HG03457 (cell line): ENCODE measurements around the gene SP4.

Experiments
- ATAC-seq: cut with Tn5 transposase; IDR thresholded peaks from one replicate; pipeline ENCODE4 v1.9.1; 2021; ENCODE audit warnings: moderate number of reproducible peaks; ENCODE audit not compliant: unreplicated experiment

Gene SP4

DNA sequence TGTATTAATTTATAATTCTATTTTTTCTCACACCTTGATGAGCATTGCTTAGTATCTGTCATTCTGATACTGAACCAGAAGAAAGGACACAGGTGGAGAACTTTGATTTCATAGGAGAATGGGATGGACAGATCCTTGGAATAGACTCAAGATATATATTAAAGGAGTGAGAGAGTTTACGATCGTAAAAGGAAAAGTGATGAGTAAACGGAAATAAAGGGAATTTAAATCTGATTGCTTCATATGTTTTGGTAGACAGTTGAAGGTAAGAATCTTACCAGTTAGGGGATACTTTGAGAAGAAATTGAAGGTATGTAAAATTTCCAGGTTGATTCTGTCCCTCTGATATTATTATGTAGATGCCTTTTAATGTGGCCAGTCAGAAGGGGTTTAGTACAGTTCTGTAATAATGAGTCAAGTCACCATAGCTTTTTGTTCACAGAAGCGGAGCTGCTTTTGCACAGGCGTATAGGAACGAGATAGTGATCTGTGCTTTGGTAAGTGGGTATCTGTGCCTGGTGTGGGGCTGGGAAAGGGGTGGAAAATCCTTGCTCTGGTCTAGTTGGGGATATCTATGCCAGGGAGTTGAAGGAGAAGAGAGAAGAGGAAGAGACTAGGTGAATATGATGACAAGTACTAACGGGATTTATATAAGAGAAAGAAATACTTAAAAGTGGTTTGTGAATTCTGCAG lies 15.4 kb downstream of the SP4 start:
- ATAC-seq, result no peak

DNA sequence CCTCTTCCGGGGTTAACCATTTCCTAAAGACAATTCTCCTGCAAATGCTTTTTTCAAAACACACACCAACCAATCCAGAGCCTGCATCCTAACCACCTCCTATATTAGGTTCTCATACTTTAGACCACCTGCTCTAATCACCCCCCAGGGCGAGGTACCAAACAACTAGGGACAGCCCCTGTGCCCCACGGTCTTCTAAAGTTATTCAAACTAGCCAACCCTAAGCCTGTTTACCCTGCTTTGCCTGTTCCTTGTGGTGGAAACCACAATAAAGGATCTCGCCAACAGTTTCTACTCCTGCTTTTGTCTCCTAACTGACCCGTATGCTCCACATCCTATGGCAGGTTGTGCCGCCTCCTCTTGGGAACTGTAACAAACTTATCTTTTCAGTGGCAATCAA lies 21.1 kb downstream of the SP4 start:
- ATAC-seq, result no peak

DNA sequence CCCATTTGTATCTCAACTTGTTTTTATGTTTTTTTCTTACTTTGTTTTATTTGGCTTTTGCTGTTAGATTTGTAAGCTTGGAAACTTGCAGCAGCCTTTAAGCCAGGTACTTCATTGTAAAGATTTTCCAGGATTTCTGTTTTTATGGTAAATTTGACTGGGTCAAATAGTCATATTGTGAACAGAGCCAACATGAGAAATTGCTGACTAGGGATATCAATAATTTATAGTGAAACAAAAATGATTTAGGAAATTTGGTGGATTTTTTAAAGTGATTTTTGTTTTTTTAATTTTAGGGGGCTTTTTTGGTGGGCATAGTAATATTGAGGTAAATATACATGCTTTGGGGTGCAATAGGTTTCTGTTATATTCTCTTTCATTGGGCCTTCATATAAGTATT lies 22.2 kb downstream of the SP4 start:
- ATAC-seq, result no peak

DNA sequence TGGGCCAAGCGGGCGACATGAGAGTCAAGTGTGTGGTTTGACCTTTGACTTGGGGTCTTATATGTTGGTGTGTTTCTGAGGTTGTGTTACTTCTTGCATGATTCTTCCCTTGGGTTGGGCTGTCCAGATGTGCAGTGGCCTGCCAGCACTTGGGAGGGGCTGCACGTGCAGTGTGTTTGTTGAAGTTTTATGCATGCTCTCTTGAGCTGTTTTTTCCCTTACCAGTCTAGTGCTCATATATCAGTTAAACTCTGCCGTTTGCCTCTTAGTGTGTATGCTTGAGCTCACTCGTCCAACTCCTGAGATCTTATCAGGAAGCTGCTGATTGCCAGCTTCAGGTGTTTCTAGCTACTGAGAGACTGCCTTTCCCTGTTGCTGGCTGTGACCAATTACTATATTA lies 23.1 kb downstream of the SP4 start:
- ATAC-seq, result no peak

DNA sequence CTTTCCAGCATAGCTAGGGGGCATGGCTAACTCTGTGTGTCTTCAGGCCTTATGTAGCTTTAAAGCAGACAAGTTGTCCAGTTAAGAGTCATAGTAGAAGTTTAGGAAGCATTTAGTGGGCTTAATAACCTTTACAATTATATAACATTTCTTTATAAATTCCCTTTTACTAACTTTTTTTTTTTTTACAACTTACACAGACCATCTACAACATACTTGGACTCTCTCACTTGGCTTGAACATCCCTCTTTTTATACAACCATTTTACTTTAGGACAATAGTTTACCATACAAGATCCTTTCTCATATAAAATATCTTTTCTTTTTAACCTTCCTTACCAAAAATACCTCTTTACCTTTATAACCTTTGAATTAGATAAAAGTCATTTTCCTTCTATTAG lies 26.3 kb downstream of the SP4 start:
- no peak for ATAC-seq

DNA sequence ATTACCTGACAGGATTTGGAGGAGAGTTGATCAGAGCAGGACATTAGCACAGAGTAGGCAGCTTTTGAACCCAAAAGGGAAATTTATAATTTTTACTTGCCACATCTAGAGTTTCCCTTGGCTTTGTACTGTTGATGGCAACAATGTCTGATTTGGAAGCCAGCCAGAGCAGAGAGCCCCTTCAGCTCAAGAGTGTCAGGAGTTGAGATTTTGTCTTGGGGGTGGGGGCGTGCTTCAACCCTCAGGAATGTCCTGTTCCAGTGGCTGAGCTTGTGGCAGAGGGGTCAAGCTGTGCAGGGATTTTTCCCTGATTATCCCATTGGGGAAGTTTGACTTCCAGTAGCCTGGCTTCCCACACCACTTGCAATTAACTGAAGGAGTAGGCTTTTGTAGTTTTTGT lies 27.0 kb downstream of the SP4 start:
- ATAC-seq, result no peak

DNA sequence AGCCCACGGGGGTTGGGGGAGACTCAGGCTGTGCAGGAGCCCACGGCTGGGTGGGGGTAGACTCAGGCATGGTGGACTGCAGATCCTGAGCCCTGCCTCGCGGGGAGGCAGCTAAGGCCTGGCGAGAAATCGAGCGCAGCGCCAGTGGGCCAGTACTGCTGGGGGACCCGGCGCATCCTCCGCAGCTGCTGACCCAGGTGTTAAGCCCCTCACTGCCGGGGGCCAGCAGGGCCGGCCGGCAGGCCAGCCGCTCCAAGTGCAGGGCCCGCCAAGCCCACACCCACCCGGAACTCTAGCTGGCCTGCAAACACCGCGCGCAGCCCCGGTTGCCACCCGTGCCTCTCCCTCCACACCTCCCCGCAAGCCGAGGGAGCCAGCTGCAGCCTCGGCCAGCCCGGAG lies 33.4 kb downstream of the SP4 start:
- ATAC-seq, result no peak

DNA sequence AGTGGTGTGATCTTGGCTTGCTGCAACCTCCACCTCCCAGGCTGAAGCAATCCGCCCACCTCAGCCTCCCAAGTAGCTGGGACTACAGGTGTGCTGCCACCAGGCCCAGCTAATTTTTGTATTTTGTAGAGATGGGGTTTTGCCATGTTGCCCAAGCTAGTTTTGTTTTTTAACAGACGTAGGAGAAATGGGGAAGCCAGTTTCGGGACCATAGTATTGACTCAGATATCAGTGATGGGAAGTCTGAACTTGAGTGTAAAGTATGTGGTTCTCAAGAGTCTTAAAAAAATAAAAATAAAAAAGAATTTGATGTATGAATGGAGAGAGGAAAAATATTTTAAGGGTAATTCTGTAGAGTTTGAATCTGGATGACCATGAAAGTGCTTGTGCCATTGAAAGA lies 34.2 kb downstream of the SP4 start:
- ATAC-seq, result no peak

DNA sequence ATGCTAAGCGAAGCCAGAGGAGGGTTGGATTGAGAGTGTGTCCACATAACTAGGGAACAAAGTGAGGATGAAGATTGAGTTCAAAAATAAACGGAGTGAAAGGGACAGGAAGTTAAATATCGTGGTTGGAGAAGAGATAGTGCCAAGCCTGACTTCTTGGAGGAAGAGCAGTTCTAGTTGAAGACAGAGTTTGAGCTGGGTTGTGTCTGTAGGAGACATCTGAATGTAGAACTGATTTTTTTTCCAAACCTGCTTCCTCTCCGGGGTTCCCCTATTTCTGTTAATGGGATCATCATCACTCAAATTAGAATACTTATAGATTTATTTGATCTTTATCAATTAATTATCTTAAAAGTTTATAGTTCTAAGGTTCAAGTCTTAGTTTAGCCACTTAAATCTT lies 35.6 kb downstream of the SP4 start:
- ATAC-seq, result no peak

DNA sequence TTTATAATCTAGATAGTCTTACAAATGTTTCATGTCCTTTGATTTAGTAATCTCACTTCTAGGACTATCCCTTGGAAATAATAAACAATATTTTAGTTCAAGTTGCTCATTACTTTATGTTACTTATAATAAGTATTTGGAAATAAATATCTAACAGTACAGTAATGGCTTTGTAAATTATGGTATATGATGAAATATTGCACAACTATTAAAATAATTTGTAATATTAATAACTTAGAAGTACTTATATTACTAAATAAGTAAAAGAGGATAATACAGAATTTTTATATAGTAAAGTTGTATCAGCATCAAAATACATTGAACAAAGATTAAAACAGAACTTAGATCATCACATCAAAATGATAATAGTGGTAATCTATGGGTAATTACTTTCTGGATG lies 41.1 kb downstream of the SP4 start:
- no peak for ATAC-seq

DNA sequence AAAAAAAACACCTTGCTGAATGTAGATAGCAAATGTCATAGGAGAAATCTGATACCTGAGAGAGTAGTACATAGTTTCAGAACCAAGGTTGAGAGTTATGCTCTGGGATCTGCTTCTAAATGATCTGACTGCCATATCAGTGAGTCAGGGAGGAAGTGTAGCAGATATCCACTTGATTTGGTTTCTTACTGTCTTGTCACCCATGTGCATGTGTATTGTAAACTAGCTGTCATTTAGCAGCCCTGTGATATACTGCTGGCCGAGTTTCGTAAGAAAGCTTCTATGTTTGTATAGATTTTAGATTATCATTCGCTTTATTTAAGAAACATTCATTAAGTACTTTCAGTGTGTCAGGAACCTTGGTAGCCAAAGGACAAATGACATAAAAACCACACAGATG lies 42.0 kb downstream of the SP4 start:
- ATAC-seq, result no peak

DNA sequence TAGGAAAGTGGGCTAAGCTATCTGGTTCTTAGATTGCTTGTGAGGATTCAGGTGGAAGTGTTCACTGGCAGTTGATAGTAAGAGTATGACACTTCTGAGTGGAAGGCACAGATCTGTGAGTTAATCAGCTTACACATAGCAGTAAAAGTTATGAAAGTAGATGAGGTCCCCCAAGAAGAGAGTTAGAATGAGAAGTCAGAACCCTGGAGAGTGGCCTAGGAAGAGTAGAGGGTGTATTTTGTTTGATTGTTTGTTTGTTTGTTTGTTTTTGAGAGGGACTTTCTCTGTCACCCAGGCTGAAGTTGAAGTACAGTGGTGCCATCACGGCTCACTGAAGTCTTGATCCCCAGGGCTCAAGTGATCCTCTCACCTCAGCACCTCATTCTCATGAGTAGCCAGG lies 44.1 kb downstream of the SP4 start:
- ATAC-seq, result no peak

DNA sequence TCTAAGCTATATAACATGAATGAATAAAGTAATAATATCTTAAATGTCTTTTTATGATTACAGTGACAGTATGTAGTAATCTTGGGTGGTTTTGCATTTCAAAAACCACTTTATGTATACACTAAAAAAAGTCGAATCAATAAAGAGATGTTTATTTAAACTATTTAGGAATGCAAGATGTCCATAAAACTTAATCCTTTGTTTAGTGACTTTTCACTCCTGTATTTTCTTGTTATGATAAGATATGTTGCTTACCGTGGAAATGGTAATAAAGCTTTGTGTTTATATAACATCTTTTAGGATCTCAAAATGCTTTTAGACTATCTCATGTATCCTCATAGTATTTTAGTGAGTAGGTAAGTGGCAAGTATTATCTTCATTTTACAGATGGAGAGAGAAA lies 48.5 kb downstream of the SP4 start:
- no peak for ATAC-seq

DNA sequence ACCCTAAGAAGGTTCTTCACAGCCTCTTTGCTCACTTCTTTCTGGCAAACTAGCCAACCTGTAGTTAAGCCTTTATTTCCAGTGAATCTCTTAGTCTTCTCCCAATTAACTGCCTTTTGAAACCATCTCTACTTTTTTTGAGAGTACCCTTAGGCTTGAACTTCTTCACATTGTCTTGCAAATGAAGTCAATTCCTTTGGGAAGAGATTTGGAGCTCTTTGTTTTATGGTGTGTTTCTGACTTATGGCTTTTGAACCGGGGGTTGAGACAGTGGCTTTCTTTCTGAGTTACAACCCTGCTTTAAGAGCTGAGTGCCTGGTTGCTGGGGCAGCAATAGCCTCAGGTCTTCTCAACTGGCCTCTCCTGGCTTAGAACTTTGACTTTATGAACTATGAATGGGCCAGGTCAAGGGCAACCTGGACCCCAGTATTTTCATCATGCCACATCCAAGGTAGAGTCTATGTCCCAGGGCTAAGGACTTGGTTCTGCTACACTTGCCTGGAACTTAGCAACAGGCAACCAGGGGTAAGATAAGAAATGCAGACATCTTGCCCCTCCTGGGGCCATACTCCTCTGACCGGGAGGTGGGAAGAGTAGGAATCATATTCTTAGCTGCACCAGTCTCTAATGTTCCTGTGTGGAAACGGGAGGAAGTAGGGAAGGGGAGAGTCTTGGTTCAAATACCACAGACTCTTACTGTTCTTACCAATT lies 53.0 kb downstream of the SP4 start:
- ATAC-seq, result no peak

DNA sequence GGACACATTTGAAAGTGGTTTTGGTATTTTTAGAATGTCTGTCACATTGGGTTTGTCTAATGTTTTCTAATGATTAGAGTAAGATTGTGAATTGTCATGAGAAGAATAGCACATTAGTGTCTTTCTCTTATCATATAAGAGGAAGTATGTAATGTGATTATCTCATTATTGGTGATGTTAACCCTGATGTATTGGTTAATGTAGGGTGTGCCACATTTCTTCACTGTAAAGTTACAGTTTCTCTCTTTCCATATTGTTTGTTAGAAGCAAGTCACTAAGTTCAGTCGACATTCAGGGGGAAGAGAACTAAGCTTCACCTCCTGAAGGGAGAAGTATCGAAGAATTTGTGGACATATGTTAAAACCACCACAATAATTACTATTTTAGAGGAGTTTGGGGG lies 58.6 kb downstream of the SP4 start:
- ATAC-seq, result no peak

DNA sequence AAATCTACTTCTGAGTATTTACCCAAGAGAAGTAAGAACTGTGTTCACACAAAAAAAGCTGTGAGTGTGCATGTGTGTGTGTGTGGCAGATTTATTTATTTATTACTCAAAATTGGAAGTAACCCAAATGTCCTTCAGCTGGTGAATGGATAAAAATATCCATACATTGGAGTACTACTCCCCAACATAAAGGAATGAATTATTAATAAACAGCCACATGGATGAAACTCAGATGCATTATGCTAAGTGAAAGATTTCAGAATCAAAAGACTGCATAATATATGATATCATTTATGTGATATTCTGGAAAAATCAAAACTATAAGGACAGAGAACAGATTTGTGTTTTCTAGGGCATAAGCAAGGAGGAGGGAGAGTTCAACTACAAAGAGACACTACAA lies 67.8 kb downstream of the SP4 start:
- no peak for ATAC-seq

DNA sequence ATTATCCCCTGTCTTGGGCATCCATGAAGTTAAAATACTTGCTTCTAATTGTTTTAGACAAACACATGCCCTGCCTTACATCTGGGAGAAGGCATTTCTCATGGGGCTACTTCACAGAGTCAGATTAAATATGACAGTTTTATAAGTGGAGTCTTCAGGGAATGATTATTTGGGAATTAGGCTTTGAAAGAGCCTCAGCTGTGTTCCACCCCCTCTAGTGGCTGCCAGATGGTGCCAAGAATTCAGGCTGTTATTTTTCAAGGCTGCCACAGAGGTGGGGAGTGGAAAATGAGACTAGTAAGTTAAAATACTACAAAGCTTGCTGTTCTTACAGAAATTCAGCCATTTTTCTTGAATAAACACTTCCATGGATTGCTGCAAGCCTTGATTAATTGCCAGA lies 69.2 kb downstream of the SP4 start:
- no peak for ATAC-seq

DNA sequence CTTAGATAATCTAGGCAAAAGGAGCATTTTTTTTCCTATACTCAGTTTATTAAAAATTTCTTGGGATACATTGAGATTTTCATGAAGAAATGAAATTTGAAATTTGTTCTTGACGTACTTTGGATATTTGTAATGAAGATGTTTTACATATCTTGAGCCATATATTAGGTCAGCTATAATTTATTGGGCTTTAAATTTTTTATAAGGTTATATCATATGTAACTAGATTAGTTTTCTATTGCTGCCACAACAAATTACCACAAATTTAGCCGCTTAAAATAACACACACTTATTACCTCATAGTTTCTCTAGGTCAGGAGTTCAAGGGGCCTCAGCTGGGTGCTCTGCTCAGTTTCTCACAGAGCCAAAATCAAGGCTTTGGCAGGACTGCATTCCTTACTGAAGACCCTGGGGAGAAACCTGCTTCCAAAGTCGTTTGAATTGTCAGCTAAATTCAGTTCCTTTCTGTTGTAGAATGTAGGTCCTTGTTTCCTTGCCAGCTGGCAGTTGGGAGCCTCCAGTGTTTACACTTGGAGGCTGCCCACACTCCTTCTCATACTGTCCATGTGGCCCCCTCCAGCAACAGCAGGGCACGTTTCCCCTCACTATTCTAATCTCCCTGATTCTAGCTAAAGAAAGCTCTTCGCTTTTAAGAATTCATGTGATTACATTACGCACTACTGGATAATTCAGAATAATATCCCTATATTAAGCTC lies 72.4 kb downstream of the SP4 start:
- no peak for ATAC-seq

DNA sequence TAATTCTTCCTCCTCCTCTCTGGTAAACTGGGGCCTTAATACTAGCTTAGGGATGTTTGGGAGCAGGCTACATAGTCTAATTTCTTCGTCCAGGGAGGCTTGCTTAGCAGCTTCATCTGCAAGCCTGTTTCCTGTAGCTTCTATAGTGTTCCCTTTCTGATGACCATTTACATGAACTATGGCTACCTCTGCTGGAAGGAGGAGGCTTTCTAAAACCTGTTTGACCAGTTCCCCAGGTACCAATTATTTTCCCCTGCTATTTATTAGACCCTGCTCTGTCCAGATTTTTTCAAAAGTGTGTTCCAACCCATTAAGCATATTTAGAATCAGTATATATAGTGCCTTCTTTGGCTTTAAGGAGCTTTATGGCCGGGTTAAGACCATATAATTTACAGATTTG lies 76.1 kb downstream of the SP4 start:
- no peak for ATAC-seq

DNA sequence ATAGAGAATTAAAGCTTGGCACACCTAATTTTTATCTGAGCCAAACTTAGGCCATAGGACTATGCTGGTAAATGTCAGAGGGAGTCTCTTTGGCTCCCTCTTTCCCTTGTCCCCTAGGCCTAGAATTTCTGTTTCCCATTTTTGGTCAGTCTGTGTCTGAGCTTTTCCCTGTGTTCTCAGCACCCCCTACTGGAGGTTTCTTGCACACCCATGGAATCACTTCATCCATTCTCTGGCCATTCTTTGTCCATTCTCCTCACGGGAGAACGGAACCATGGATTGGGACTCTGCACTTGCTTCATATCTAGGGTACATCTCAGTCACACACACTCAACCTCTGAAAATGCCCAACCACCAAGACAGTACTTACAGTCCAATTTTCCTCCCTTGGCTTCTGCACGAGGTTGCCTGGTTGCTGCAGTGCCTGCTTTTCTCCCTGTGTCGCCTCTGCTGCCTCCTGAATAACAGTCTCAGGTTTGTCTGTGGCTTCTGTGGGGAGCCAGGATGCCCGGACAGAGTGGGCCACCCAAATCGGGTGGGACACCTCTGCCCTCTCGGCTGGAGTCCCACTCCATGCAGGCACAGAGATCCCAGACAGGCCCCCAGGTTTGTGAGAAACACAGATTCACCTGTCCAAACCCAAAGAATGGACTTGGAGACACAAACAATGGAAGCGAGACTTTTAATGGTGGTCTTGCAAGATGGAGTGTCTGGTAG lies 79.9 kb downstream of the SP4 start:
- no peak for ATAC-seq

DNA sequence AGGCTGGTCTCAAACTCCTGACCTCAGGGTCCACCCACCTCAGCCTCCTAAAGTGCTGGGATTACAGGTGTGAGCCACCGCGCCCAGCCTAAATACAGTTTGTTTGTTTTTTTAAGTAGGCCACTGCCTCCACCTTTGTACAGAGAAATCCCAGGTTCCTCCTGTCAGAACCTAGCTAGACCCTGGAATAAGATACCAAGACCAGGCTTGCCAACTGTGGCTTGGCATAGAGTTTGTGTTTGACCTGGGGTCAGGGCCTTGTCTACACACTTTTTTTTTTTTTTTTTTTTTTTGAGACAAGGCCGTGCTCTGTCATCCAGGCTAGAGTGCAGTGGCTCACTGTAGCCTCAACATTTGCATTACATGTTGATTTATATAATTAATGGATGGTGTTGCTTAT lies 80.7 kb downstream of the SP4 start:
- no peak for ATAC-seq

DNA sequence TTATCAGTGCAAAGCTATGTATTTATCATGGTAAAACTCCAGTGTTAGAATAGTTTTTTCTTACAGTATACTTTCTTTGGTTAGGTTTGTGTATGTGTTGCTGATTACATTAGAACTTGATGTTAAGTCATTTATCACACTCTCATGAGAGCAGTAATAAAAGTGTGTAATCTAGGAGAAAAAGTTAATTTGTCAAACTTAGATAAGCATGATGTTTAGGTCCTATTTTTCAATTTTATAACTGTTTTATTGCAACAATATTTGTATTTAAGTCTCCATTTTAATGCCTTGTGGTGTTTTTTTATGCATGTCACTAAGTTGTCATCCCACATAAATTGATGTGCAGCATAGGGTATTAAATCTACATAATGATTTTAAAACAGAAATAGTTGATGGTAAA lies 86.2 kb downstream of the SP4 start:
- ATAC-seq, result no peak
